Activated gamma-delta T cell treated with anti-CD3 and anti-CD28 coated beads, Interleukin-2, amount 50 U/mL, for 16 hours (primary cell): ENCODE measurements around the gene ERP44.

Source experiments
- DNase-seq: peaks from one replicate; pipeline ENCODE4 v3.0.0-alpha.2; 2020; ENCODE audit warnings: low read depth

The ERP44 gene

GRCh38 chr9:99936947-99937587 is 161.7 kb downstream of the ERP44 start:
- no peak for DNase-seq

DNA sequence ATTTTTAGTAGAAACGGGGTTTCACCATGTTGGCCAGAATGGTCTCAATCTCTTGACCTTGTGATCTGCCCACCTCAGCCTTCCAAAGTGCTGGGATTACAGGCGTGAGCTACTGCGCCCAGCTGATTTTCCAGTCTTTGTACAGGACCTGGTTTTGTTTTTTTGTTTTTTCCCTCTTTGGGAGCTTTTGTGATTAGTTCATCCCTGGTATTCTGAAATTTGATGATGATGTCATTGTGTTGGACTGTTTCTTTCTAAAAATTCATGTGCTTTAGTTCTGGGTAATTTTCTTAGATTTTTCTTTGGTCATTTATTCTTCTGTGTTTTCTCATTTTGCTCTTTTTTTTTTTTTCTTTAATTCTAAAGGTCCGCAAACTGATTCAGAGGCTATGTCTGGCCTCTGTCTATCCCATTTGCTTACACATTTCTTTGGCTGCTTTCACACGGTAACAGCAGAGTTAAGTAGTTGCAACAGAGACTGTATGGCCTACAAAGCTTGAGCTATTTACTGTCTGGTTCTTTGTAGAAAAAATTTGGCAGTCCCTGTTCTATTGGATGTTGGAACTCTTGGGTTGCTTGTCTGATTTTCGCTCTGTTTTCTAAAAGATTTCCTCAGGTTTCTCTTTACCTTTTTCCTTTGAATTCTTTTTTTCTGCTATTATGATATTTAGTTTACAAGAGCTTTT is 167.5 kb downstream of the ERP44 start:
- DNase-seq, result no peak

DNA sequence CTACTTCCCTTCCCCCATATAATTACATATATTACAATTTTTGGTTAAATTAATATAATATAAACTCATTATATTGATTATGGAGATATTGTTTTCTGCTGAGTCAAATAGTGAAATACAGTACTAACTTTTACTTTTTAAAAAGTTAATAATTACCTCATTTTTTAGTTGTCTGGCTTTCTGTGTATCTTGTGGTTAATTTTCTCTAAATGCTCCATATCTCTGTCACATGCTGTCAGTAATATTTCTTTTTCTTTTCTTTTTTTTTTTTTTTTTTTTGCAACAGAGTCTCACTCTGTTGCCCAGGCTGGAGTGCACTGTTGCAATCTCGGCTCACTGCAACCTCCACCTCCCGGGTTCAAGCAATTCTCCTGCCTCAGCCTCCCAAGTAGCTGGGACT is 169.1 kb downstream of the ERP44 start:
- no peak for DNase-seq
